NCI-H1092 (cell line): ENCODE results near the gene ERVMER34-1.

Source experiments
- DNase-seq: peaks from one replicate; lab custom pipeline; 2025; lab: John Stamatoyannopoulos, UW

Gene ERVMER34-1

GRCh38 chr4:52718123-52718522 lies 33.1 kb downstream of the ERVMER34-1 start:
- no peak for DNase-seq

DNA sequence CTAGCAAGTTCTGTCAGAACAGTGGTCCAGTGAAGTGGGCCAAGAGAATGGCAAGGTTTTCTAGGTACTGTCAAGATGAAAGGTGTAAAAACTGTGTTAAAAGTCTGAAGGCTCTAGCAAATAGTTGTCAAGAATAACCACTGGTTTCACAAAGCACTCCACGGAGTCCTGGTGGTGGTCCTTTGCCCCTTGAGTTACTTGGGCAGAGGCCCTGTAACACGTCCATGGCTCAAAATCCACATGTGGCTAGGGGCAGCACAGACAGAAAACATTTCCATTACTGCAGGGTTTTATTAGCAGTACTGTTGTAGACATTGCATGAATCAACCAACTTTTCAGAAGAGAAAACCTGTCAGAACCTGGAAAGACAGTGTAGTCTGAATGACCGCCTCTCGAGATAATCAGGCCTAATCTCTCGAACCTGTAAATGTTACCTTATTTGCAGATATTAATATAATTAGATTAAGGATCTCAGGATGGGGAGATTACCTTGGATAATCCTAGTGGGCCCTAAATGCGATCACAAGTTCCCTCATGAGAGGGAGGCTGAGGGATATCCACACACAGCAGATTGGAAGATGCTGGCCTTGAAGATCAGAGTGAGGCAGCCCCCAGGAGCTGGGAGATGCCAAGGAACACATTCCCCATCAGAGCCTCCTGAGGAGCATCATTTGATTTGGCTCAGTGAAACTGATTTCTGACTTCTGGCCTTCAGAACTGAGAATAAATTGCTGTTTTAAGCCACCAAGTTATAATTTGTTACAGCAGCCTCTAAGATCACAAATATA lies 34.7 kb downstream of the ERVMER34-1 start:
- no peak for DNase-seq

DNA sequence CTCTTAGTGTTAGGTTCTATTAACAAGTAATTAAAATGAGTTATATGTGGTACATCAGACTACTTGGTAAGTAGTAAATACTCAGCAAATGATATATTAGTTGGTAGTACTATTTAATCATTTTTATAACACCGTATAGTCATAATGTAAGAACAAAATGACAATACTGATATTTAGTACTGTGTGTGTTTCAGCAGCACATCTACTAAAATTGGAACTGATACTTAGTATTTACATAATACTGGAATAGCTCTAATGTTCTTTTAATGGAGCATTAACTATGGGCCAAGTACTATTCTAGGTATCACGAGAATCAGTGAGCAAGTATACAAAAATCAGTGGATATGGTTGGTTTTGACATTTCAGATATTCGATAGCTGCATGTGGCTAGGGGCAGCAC lies 35.3 kb downstream of the ERVMER34-1 start:
- DNase-seq, result no peak

- DNase-seq, result no peak
Observed at GRCh38 chr4:52715255-52715897, 35.8 kb downstream of the ERVMER34-1 start.

GRCh38 chr4:52714597-52715254 lies 36.5 kb downstream of the ERVMER34-1 start:
- DNase-seq, result no peak

GRCh38 chr4:52713456-52713937 lies 37.7 kb downstream of the ERVMER34-1 start:
- no peak for DNase-seq

DNA sequence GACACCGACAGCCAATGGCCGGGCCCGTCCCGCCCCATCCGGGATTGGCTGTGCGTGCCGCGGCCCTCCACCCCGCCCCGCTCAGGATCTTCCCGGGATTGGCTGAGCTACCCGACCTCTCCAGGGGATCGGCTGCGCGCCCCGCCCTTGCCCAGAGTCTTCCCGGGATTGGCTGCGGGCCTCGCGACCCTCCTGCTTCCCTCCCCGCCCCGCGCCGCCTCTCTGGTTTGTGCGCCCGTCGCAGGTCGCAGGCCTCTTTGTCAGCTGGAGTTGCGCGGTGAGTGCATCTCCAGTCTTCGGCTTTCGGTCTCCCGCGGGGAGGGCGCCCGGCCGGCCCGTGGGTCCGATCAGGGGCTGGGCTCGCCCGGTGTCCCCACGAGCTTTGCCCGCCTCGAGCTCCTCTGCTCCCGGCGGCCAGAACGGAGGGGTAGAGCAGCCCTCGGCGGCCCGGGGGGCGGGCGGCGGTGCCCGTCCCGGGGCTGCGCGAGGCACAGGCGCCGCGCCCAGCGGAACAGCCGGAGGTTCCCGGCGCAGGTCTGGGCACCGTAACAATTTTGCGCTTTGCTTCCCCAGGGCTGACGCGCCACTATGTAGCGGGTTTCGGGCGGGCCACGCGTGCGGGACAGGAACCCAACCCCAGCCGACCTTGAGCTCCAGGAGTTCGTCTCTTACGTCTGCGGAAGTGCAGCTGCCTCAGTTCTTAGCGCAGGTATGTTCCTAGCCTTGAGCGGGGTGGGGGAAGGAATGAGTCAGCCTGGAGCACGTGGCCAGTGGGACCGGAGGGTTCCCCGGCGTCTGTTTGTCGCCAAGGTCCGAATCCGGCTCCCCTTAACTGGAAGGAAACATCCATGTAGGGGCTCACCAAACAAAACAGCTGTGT lies 38.7 kb downstream of the ERVMER34-1 start:
- peak; percentile 95 for DNase-seq

- DNase-seq, result no peak
Observed at GRCh38 chr4:52711834-52712250, 39.4 kb downstream of the ERVMER34-1 start.

DNA sequence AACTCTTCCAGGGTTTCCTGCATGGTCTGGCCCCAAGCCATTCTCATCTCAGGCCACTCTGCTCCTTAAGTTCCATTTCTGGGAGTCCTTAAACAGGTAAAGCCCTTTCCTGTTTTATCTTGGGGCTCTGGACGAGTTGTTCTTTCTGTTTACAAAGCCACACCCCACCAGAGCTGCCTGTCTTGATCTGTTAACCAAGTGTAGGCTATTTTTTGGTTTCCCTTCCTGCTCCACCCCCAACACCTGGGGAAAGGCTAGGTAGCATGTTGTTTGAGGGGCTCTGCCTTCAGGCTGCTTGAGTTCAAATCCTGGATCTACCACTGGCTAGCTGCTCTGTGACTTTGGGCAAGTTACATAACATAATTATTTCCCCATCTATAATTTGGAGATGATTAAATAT lies 40.0 kb downstream of the ERVMER34-1 start:
- no peak for DNase-seq

GRCh38 chr4:52709155-52709554 lies 42.1 kb downstream of the ERVMER34-1 start:
- no peak for DNase-seq

GRCh38 chr4:52704661-52705060 lies 46.6 kb downstream of the ERVMER34-1 start:
- DNase-seq, result no peak

- no peak for DNase-seq
Observed at GRCh38 chr4:52704133-52704532, 47.1 kb downstream of the ERVMER34-1 start.

DNA sequence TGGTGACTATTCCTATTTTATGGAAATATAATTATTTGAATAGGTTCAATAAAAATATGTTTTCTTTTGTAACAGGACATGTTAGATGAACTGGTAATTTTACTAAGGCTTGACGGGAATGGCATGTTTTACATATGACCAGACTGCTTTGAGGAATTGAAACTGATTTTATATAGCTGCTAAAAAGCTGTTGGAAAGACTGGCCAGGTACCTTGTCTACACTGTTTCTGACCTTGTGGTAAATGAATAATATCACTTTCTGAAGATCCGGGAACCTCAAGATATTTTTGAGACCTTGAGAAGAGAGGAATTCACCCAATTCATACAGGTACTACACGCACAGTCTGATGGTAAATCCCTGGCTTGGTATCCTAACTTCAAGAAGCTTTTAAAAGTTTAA lies 50.0 kb downstream of the ERVMER34-1 start:
- DNase-seq, result no peak

DNA sequence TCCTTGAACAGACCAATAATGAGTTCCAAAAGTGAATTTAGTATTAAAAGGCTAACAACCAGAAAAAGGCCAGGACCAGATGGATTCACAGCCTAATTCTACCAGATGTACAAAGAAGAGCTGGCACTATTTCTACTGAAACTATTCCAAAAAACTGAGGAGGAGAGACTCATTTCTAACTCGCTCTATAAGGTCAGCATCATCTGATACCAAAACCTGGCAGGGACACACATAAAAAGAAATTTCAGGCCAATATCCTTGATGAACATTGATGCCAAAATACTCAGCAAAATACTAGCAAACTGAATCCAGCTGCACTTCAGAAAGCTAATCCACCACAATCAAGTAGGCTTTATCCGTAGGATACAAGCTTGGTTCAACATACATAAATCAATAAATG lies 56.3 kb downstream of the ERVMER34-1 start:
- DNase-seq, result no peak

GRCh38 chr4:52693492-52693891 lies 57.7 kb downstream of the ERVMER34-1 start:
- no peak for DNase-seq
